HG02973 (cell line): Measurements from ENCODE around the gene MRPL43.

Experiments used
- ATAC-seq: cut with Tn5 transposase; IDR thresholded peaks from one replicate; pipeline ENCODE4 v1.9.1; 2021; ENCODE audit warnings: moderate library complexity; ENCODE audit not compliant: unreplicated experiment

Gene MRPL43

DNA sequence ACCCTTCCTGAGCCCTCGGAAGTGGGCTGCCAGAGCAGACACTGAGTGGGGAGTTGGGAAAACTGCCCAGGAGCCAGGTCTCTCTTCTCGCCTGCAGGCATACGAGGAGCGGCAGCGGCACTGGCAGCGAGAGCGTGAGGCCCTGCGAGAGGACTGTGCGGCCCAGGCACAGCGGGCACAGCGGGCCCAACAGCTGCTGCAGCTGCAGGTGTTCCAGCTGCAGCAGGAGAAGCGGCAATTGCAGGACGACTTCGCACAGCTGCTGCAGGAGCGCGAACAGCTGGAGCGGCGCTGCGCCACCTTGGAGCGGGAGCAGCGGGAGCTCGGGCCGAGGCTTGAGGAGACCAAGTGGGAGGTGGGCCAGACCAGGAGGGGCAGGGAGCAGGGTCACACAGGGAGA, 18.1 kb upstream of the MRPL43 start:
- ATAC-seq = no peak

DNA sequence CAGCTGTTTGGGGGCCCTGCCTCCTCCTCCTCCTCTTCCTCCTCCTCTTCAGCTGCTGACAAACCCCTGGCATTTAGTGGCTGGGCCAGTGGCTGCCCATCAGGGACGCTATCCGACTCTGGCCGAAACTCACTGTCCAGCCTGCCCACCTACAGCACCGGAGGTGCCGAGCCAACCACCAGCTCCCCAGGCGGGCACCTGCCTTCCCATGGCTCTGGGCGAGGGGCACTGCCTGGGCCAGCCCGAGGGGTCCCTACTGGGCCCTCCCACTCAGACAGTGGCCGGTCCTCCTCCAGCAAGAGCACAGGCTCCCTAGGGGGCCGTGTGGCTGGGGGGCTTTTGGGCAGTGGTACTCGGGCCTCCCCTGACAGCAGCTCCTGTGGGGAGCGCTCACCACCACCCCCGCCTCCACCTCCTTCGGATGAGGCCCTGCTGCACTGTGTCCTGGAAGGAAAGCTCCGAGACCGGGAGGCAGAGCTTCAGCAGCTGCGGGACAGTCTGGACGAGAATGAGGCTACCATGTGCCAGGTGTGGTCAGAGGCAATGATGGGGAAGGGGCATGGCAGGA, 16.4 kb upstream of the MRPL43 start:
- ATAC-seq = no peak

DNA sequence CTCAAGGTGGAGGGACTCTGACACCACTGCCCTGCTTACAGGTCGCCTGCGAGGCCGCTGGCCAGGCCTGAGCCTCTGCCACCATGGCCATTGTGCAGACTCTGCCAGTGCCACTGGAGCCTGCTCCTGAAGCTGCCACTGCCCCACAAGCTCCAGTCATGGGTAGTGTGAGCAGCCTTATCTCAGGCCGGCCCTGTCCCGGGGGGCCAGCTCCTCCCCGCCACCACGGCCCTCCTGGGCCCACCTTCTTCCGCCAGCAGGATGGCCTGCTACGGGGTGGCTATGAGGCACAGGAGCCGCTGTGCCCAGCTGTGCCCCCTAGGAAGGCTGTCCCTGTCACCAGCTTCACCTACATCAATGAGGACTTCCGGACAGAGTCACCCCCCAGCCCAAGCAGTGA, 15.2 kb upstream of the MRPL43 start:
- ATAC-seq = no peak

- ATAC-seq = no peak
Measured at GRCh38 chr10:101001659-101002035, 14.3 kb upstream of the MRPL43 start.

- no peak for ATAC-seq
Measured at GRCh38 chr10:101000915-101001658, 13.8 kb upstream of the MRPL43 start.

DNA sequence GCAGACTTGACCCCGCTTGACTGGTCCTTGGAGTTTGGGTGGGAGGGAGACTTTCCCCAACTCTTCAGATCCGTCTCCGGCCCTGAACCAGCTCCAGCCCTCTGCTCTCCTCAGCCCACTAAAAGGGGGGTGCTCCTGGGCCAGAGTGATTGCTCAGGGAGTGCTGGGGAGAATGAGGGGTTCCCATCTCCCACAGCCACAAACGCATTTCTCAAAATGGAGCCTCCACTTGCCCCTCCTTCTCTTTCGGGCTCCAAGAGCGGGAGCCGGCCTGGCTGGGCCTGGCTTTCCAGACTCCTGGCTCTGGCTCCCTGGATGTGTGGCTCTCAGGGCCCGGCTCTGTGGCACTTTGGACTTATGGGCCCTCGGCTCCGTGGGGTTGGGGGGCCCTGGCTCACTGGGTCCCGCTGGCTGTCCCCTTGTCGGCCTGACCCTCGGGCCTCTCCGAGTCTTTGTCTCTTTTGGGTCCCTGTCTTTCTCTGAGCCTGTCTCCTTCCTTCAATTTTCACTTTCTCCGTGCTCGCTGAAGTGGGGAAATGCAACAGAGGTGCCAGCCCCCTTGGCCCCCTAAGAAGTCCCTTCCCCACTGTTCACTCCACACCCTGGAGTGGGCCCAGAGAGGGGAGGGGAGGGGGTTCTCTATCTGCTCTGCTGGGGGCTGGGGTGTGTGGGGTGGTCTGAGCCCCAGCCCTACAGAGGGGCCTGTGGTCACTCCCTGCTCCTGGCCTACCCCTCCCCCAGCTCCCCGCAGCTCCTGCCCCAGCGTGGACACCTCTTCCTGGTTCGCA, 13.0 kb upstream of the MRPL43 start:
- no peak for ATAC-seq

DNA sequence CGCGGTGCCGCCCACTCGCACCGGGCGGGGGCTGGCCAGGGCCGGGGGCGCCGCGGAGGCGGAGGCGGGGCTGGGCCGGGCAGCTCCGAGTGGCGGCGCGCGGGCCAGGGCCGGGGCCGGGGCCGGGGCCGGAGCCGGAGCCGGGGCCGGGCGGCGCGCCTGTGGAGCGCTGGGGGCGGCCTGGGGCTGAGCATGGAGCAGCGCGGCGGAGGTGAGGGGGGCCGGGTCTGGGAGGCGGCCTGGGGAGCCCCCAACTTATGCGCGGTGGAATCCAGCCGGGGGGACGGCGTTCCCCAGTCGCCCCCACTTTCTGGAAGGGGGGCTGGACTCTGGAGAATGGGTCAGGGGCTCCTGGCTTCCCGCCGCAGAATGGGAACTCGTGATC, 12.4 kb upstream of the MRPL43 start, which contains the start of gene LZTS2:
Gene LZTS2 (plus strand): TSS at position 67 of the 385 bp plus-strand sequence. CDS start 2,731 bp downstream, outside the sequence.
- ATAC-seq = no peak

- peak; percentile 27 for ATAC-seq
Measured at GRCh38 chr10:100998991-100999741, 11.9 kb upstream of the MRPL43 start.

- ATAC-seq = no peak
Measured at GRCh38 chr10:100998183-100998990, 11.1 kb upstream of the MRPL43 start.

- ATAC-seq = peak; percentile 33
Measured at GRCh38 chr10:100997360-100998182, 10.3 kb upstream of the MRPL43 start.

DNA sequence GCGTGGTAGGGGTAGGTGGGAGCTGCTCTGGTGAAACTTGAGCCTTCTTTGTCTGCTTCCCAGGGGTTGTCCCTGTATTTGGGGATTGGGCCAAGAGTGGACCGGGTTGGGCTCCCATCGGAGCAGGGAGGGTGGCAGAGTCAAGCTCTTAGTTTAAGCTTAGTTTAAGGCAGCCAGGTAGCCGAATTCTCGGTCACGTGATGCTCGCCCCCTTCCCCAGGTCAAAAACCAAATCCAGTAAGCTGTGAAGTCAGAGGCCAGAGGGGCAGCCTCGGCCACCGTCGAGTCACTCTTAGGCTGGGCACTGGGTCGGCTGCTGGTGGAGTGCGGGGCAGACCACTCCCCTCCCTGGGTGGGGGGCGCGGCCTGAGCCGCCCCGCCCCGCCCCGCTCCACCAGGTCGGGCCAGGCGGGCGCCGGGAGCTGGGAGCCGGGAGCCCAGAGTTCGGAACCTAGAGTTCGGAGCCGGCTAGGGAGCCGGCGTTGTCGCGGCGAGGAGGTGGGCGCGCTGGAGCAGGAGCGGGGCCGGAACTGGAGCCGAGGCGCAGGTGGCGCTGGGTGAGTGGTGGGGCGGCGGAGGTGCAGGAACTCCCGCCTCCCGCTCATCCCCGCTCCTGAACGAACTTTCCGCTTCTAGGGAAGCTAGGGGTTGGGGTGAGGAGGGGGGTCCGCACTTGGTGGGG, 9.5 kb upstream of the MRPL43 start:
- no peak for ATAC-seq

GRCh38 chr10:100995181-100995580, 7.9 kb upstream of the MRPL43 start:
- ATAC-seq = no peak

- no peak for ATAC-seq
Measured at GRCh38 chr10:100993986-100994708, 6.8 kb upstream of the MRPL43 start.

DNA sequence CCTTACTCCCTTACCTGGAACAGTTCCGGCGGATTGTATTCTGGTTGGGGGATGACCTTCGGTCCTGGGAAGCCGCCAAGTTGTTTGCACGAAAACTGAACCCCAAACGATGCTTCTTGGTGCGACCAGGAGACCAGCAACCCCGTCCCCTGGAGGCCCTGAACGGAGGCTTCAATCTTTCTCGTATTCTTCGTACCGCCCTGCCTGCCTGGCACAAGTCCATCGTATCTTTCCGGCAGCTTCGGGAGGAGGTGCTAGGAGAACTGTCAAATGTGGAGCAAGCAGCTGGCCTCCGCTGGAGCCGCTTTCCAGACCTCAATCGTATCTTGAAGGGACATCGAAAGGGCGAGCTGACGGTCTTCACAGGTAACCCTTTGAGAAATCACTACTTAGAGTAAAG, 1.8 kb upstream of the MRPL43 start:
- no peak for ATAC-seq

- ATAC-seq = no peak
Measured at GRCh38 chr10:100988166-100988565, 869 bp upstream of the MRPL43 start.

DNA sequence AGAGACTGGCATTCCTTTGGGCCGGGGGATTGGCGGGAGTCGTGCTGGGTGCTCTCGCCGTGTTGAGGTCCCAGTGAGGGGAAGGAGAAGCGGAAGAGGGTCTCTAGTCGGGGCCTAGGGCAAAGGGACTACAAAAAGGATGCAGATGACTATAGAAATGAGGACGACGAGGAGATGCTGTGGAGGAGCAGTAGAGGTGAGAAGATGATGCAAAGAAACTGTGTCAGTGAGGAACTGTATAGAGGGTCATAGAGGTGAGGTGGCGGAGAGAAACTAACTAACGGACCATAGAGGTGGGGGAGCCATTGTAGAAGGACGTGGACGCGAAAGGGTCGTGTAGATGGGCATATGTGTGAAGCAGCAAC, 370 bp upstream of the MRPL43 start:
- ATAC-seq = no peak

GRCh38 chr10:100986623-100986951, 710 bp downstream of the MRPL43 start:
- ATAC-seq = no peak

DNA sequence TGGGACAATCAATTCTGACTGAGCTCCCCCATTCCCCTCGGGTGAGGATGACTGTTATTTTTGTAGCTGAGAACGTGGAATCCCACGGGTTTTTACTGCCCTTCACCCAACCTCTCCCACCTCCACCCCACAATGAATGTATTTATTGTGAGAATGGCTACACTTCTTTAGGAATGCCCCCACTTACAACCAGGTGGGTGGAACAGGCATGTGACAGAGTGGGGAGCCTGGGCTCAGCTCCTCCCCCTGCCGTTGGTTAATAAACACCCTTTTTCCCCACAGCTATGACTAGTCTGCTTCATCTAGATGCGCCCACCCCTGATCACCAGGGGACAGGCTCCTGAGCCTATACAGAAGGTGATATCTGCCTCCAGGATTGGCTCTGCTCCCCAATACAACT, 2.0 kb downstream of the MRPL43 start:
- ATAC-seq = no peak
